ENCODE data around the gene PCAT7. TPM values are rescaled to one million over a fixed set of nuclear protein-coding genes. Genes with fewer than 3 reads are reported as not detected.
"Not testable (repeated sequence)": the region's sequence is repeated elsewhere in the genome, so short reads cannot be mapped to it uniquely, and the experiment has no call there.

The PCAT7 gene
- total RNA-seq, 1 donor from 2014 or later = 7.4 TPM

GRCh38 chr9:94586814-94587213 lies 31.9 kb downstream of the PCAT7 start:
- no peak for TF ChIP-seq CTCF (conservative IDR thresholded peaks at IDR 0.05)
- Mint-ChIP-seq H3K36me3 (ENCODE audit: low read depth) (no peaks in the 10 kb centered on the region), H3K4me3 (no peak overlapping the region), H3K27ac (ENCODE audit: unreplicated experiment) (no peak overlapping the region), H3K9me3 (no peaks in the 10 kb centered on the region), H3K27me3 (ENCODE audit: low read depth) (no peaks in the 10 kb centered on the region), H3K4me1 (no peaks in the 10 kb centered on the region)
- no peak for DNase-seq (ENCODE audit: low read depth, low spot score)

GRCh38 chr9:94588681-94589080 lies 33.8 kb downstream of the PCAT7 start:
- Mint-ChIP-seq H3K36me3 (ENCODE audit: low read depth) (no peaks in the 10 kb centered on the region), H3K4me1 (no peaks in the 10 kb centered on the region), H3K9me3 (no peaks in the 10 kb centered on the region), H3K4me3 (no peak overlapping the region), H3K27me3 (ENCODE audit: low read depth) (no peaks in the 10 kb centered on the region), H3K27ac (ENCODE audit: unreplicated experiment) (no peak overlapping the region)
- TF ChIP-seq CTCF (conservative IDR thresholded peaks at IDR 0.05) = no peak
- DNase-seq (ENCODE audit: low read depth, low spot score) = no peak

- not testable (repeated sequence) for H3K9me3 Mint-ChIP-seq; H3K27me3 Mint-ChIP-seq (ENCODE audit: low read depth); H3K27ac Mint-ChIP-seq (ENCODE audit: unreplicated experiment); H3K4me3 Mint-ChIP-seq; DNase-seq (ENCODE audit: low read depth, low spot score); H3K36me3 Mint-ChIP-seq (ENCODE audit: low read depth); H3K4me1 Mint-ChIP-seq
Measured at GRCh38 chr9:94591046-94591545, 36.2 kb downstream of the PCAT7 start.

- no peak overlapping the region for H3K27ac Mint-ChIP-seq (ENCODE audit: unreplicated experiment)
- no peaks in the 10 kb centered on the region for H3K4me1 Mint-ChIP-seq
- no peak for TF ChIP-seq CTCF (conservative IDR thresholded peaks at IDR 0.05)
- H3K27me3 Mint-ChIP-seq (ENCODE audit: low read depth) = no peaks in the 10 kb centered on the region
- no peak overlapping the region for H3K4me3 Mint-ChIP-seq
- H3K36me3 Mint-ChIP-seq (ENCODE audit: low read depth) = no peaks in the 10 kb centered on the region
- DNase-seq (ENCODE audit: low read depth, low spot score) = no peak
- H3K9me3 Mint-ChIP-seq = no peaks in the 10 kb centered on the region
Measured at GRCh38 chr9:94591876-94592275, 37.0 kb downstream of the PCAT7 start.

- not testable (repeated sequence) for H3K4me3 Mint-ChIP-seq; DNase-seq (ENCODE audit: low read depth, low spot score); H3K27me3 Mint-ChIP-seq (ENCODE audit: low read depth); H3K9me3 Mint-ChIP-seq; H3K27ac Mint-ChIP-seq (ENCODE audit: unreplicated experiment); H3K36me3 Mint-ChIP-seq (ENCODE audit: low read depth); H3K4me1 Mint-ChIP-seq
Measured at GRCh38 chr9:94592683-94593082, 37.8 kb downstream of the PCAT7 start.

GRCh38 chr9:94593459-94594345 lies 38.8 kb downstream of the PCAT7 start, which contains the start of gene FBP2:
FBP2 (minus strand) TSS chr9:94593824; CDS start chr9:94593726, 98 bp downstream.
- Mint-ChIP-seq H3K4me3 (no peak within 1 kb of the TSS), H3K27me3 (ENCODE audit: low read depth) (no peaks in the 10 kb centered on the region), H3K4me1 (no peaks in the 10 kb centered on the region), H3K36me3 (ENCODE audit: low read depth) (no peaks in the 10 kb centered on the region), H3K27ac (ENCODE audit: unreplicated experiment) (no peak within 1 kb of the TSS), H3K9me3 (no peaks in the 10 kb centered on the region)
- no peak for DNase-seq (ENCODE audit: low read depth, low spot score)
- TF ChIP-seq CTCF (conservative IDR thresholded peaks at IDR 0.05) = no peak

All from neural crest cell (in vitro differentiated cells).